Measurements from ENCODE around the gene ZNF276. TPM values are rescaled to one million over a fixed set of nuclear protein-coding genes. Genes with fewer than 3 reads are reported as not detected.

ZNF276 gene
- total RNA-seq, 4 donors from 2014 or later, result 18.1 to 43.3 (median 34.1) TPM

DNA sequence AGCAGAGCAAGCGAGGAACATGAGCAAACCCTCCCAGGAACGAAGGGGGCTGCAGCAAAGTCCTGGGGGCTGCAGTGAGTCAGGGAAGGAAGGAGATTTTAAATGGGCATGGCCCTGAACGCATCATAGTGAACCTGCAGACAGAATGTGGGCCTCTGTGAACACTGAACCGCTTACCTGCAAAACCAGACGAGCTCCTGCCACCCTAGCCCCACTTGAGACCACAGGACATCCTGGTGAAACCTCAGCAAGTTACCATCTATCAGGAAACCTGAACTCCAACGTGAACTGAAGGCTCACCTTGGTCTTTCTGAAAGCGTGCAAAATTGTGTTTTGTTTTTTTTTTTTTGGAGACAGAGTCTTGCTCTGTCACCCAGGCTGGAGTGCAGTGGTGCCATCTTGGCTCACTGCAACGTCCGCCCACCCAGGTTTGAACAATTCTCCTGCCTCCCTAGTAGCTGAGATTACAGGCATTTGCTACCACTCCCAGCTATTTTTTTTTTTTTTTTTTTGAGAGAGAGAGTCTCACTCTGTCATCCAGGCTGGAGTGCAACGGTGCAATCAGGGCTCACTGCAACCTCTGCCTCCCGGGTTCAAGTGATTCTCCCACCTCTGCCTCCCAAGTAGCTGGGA lies 64.3 kb downstream of the ZNF276 start:
- intact Hi-C loops (cut with DNase I), result no loop called here
- H3K36me3 ChIP-seq, result peaks cover 0 to 14% (median 0%) of the 10 kb centered on the region in 3 donors
- H3K27ac ChIP-seq, result no peak overlapping the region
- H3K9me3 ChIP-seq, result no peaks in the 10 kb centered on the region
- no peak overlapping the region for H3K4me3 ChIP-seq
- H3K27me3 ChIP-seq, result no peaks in the 10 kb centered on the region
- no peaks in the 10 kb centered on the region for H3K4me1 ChIP-seq
- TF ChIP-seq, protein P1, sequence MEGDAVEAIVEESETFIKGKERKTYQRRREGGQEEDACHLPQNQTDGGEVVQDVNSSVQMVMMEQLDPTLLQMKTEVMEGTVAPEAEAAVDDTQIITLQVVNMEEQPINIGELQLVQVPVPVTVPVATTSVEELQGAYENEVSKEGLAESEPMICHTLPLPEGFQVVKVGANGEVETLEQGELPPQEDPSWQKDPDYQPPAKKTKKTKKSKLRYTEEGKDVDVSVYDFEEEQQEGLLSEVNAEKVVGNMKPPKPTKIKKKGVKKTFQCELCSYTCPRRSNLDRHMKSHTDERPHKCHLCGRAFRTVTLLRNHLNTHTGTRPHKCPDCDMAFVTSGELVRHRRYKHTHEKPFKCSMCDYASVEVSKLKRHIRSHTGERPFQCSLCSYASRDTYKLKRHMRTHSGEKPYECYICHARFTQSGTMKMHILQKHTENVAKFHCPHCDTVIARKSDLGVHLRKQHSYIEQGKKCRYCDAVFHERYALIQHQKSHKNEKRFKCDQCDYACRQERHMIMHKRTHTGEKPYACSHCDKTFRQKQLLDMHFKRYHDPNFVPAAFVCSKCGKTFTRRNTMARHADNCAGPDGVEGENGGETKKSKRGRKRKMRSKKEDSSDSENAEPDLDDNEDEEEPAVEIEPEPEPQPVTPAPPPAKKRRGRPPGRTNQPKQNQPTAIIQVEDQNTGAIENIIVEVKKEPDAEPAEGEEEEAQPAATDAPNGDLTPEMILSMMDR (IDR thresholded peaks at IDR 0.05), result no peak
- no peak for TF ChIP-seq POLR2A (IDR thresholded peaks at IDR 0.05)
- WGBS, 2 donors, result 70 to 86% methylated on average over 10 to 11 of the region's 11 CpGs
- DNase-seq, result no peak

DNA sequence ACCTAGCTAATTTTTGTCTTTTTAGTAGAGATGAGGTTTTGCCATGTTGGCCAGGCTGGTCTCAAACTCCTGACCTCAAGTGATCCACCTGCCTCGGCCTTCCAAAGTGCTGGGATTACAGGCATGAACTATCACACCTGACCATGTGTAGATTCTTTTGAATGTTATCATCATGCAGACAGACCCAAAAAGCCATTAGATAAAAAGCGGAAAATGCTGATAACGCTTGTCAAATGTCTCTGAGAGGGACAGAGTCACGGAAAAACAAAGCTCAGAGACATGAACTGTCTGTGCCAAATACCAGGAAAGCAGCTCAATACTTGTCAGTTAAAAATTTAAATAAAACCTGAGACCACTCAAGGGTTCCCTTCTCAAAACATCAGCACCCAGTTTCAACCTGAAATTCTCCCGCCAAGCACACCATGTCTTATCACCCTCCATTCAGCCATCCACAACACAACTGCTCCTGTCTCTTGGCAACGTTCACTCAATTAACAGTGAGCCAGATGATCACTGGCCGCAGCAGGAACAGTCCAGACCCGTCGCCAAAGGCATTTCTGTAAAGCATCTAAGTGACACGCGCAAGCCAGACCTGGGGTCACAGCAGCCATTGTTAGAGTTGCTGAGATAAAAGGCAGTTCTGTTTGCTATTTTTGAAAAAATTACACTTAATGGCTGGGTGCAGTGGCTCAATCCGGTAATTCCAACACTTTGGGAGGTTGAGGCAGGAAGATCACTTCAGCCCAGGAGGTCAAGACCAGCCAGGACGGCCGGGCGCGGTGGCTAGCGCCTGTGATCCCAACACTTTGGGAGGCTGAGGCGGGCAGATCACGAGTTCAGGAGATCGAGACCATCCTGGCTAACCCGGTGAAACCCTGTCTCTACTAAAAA lies 65.4 kb downstream of the ZNF276 start:
- no peak for DNase-seq
- no peaks in the 10 kb centered on the region for H3K9me3 ChIP-seq
- peaks cover 0 to 13% (median 0%) of the 10 kb centered on the region in 3 donors for H3K36me3 ChIP-seq
- 91 to 95% methylated on average over 20 to 21 of the region's 21 CpGs for WGBS, 2 donors
- H3K4me3 ChIP-seq, result no peak overlapping the region
- H3K4me1 ChIP-seq, result no peaks in the 10 kb centered on the region
- TF ChIP-seq, protein P1 (IDR thresholded peaks at IDR 0.05), result no peak
- TF ChIP-seq POLR2A (IDR thresholded peaks at IDR 0.05), result no peak
- no peak overlapping the region for H3K27ac ChIP-seq
- intact Hi-C loops (cut with DNase I), result no loop called here
- no peaks in the 10 kb centered on the region for H3K27me3 ChIP-seq

DNA sequence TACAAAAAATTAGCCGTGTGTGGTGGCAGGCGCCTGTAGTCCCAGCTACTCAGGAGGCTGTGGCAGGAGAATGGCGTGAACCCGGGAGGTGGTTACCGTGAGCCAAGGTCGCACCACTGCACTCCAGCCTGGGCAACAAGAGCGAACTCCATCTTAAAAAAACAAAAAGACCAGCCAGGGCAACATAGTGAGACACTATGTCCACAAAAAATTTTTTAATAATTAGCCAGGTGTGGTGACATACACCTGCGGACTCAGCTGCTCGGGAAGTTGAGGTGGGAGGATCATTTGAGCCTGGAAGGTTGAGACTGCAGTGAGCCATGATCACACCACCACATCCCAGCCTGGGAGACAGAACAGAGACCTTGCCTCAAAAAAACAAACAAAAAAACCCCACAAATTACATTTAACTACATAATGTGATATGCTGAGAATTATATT lies 66.0 kb downstream of the ZNF276 start:
- intact Hi-C loops (cut with DNase I), result no loop called here
- WGBS, 2 donors, result 95 to 99% methylated on average over 9 of the region's 9 CpGs
- H3K4me1 ChIP-seq, result no peaks in the 10 kb centered on the region

More for the DNA sequence above, 66.0 kb downstream of the ZNF276 start:
- Histone ChIP-seq H3K4me3 (no peak overlapping the region), H3K27me3 (no peaks in the 10 kb centered on the region), H3K36me3 (peaks cover 0 to 7% (median 0%) of the 10 kb centered on the region in 3 donors), H3K9me3 (no peaks in the 10 kb centered on the region), H3K27ac (no peak overlapping the region)
- DNase-seq, result no peak
- no peak for TF ChIP-seq POLR2A (IDR thresholded peaks at IDR 0.05)
- TF ChIP-seq, protein P1 (IDR thresholded peaks at IDR 0.05), result no peak

Other genes with a start within 250 kb of the ZNF276 start
- 10 to 100 TPM; 51.0 to 72.7 (median 66.9) TPM for gene ANKRD11, start 231.0 kb upstream of the ZNF276 start, total RNA-seq
- 100 to 1,000 TPM in 1 of 4 donors, 10 to 100 TPM in 3; 65.0 to 104 (median 84.9) TPM for gene SPG7, start 213.1 kb upstream of the ZNF276 start, total RNA-seq
- gene RPL13, start 160.9 kb upstream of the ZNF276 start, total RNA-seq, result 1,000 to 10,000 TPM; 3,143 to 7,972 (median 4,864) TPM
- 1 to 10 TPM in 3 of 4 donors, under 1 TPM in 1; 0.45 to 2.9 (median 2.1) TPM for gene CPNE7, start 145.8 kb upstream of the ZNF276 start, total RNA-seq
- gene DPEP1, start 107.9 kb upstream of the ZNF276 start, total RNA-seq, result 1 to 10 TPM in 1 of 4 donors, under 1 TPM in 1, not detected in 2; 0.76 to 4.1 TPM
- gene CHMP1A, start 63.8 kb upstream of the ZNF276 start, total RNA-seq, result 100 to 1,000 TPM in 2 of 4 donors, 10 to 100 TPM in 2; 83.0 to 116 (median 104) TPM
- 1 to 10 TPM; 1.8 to 4.9 (median 2.8) TPM for gene SPATA33, start 63.7 kb upstream of the ZNF276 start, total RNA-seq
- gene CDK10, start 34.8 kb upstream of the ZNF276 start, total RNA-seq, result 10 to 100 TPM; 21.6 to 45.0 (median 39.3) TPM
- 10 to 100 TPM in 2 of 4 donors, 1 to 10 TPM in 2; 6.1 to 26.1 (median 8.9) TPM for gene SPATA2L, start 19.8 kb upstream of the ZNF276 start, total RNA-seq
- gene VPS9D1, start 639 bp upstream of the ZNF276 start, total RNA-seq, result 10 to 100 TPM in 3 of 4 donors, 1 to 10 TPM in 1; 7.1 to 25.0 (median 13.8) TPM
- 10 to 100 TPM in 1 of 4 donors, 1 to 10 TPM in 3; 3.8 to 29.0 (median 6.8) TPM for gene FANCA, start 95.1 kb downstream of the ZNF276 start, total RNA-seq
- 1 to 10 TPM; 3.4 to 9.6 (median 4.3) TPM for gene SPIRE2, start 106.9 kb downstream of the ZNF276 start, total RNA-seq
- 100 to 1,000 TPM in 2 of 4 donors, 10 to 100 TPM in 2; 79.7 to 124 (median 101) TPM for gene TCF25, start 152.1 kb downstream of the ZNF276 start, total RNA-seq
- gene MC1R, start 197.3 kb downstream of the ZNF276 start, total RNA-seq, result 1 to 10 TPM; 1.1 to 3.4 (median 2.0) TPM
- 1 to 10 TPM in 3 of 4 donors, not detected in 1; 2.2 to 9.6 (median 8.0) TPM for gene TUBB3, start 201.8 kb downstream of the ZNF276 start, total RNA-seq
- gene DEF8, start 227.2 kb downstream of the ZNF276 start, total RNA-seq, result 10 to 100 TPM; 43.5 to 63.0 (median 52.4) TPM